GM21390 (cell line): ENCODE data around the gene POU2F2.
"Not testable (repeated sequence)": the region's sequence is repeated elsewhere in the genome, so short reads cannot be mapped to it uniquely, and the experiment has no call there.

Experiments
- ATAC-seq: cut with Tn5 transposase; IDR thresholded peaks from one replicate; pipeline ENCODE4 v1.9.1; 2021; ENCODE audit not compliant: unreplicated experiment

The POU2F2 gene

GRCh38 chr19:42108527-42109389, 23.5 kb downstream of the POU2F2 start:
- ATAC-seq = no peak

- ATAC-seq = no peak
Observed at GRCh38 chr19:42105368-42105767, 26.9 kb downstream of the POU2F2 start.

- ATAC-seq = no peak
Observed at GRCh38 chr19:42102877-42103276, 29.4 kb downstream of the POU2F2 start.

GRCh38 chr19:42100241-42100640, 32.0 kb downstream of the POU2F2 start:
- ATAC-seq = not testable (repeated sequence)

- no peak for ATAC-seq
Observed at GRCh38 chr19:42099336-42099925, 32.8 kb downstream of the POU2F2 start.

- no peak for ATAC-seq
Observed at GRCh38 chr19:42098781-42099180, 33.5 kb downstream of the POU2F2 start.

- no peak for ATAC-seq
Observed at GRCh38 chr19:42097461-42097860, 34.8 kb downstream of the POU2F2 start.

- ATAC-seq = no peak
Observed at GRCh38 chr19:42096255-42096837, 35.9 kb downstream of the POU2F2 start.

- ATAC-seq = no peak
Observed at GRCh38 chr19:42095814-42096230, 36.4 kb downstream of the POU2F2 start.

- no peak for ATAC-seq
Observed at GRCh38 chr19:42095142-42095813, 37.0 kb downstream of the POU2F2 start.

- ATAC-seq = no peak
Observed at GRCh38 chr19:42093926-42094325, 38.3 kb downstream of the POU2F2 start.

GRCh38 chr19:42093505-42093904, 38.7 kb downstream of the POU2F2 start:
- ATAC-seq = no peak

GRCh38 chr19:42092350-42092749, 39.9 kb downstream of the POU2F2 start:
- no peak for ATAC-seq

GRCh38 chr19:42091742-42092141, 40.5 kb downstream of the POU2F2 start:
- no peak for ATAC-seq

GRCh38 chr19:42091300-42091699, 40.9 kb downstream of the POU2F2 start:
- ATAC-seq = no peak

- ATAC-seq = no peak
Observed at GRCh38 chr19:42090672-42091071, 41.6 kb downstream of the POU2F2 start.

GRCh38 chr19:42089772-42090171, 42.5 kb downstream of the POU2F2 start:
- no peak for ATAC-seq

- no peak for ATAC-seq
Observed at GRCh38 chr19:42089191-42089750, 43.0 kb downstream of the POU2F2 start.

GRCh38 chr19:42088471-42089190, 43.6 kb downstream of the POU2F2 start:
- ATAC-seq = no peak

GRCh38 chr19:42086770-42087550, 45.3 kb downstream of the POU2F2 start:
- ATAC-seq = no peak
